Measurements from ENCODE around the gene ADAM15. TPM values are rescaled to one million over a fixed set of nuclear protein-coding genes. Genes with fewer than 3 reads are reported as not detected.

The ADAM15 gene
- total RNA-seq, 1 donor from 2014 or later = 68.3 TPM

GRCh38 chr1:155049651-155050559, 1.2 kb upstream of the ADAM15 start:
- Histone ChIP-seq H3K9ac (ENCODE audit: low read length) (peak overlapping the region; percentile 74), H3K27ac (ENCODE audit: low read depth, low read length) (peak overlapping the region; percentile 5)
- H3K4me1 Mint-ChIP-seq (ENCODE audit: low read depth, unreplicated experiment) = peaks cover 25% of the 10 kb centered on the region

GRCh38 chr1:155051342-155051776, 243 bp downstream of the ADAM15 start:
- peak overlapping the region; percentile 70 for H3K4me3 ChIP-seq (ENCODE audit: insufficient read depth, low read depth, low read length)
- H2AFZ ChIP-seq (ENCODE audit: low read depth, low read length) = peak overlapping the region; percentile 93
- H3K36me3 ChIP-seq (ENCODE audit: insufficient read depth, low read length) = no peaks in the 10 kb centered on the region
- H4K20me1 ChIP-seq (ENCODE audit: insufficient read depth, low read length) = peaks cover 6% of the 10 kb centered on the region
- peak overlapping the region; percentile 93 for H3K4me2 ChIP-seq (ENCODE audit: low read length)
- peak overlapping the region; percentile 18 for H3K27ac ChIP-seq (ENCODE audit: low read depth, low read length)
- no peaks in the 10 kb centered on the region for H3K9me3 ChIP-seq (ENCODE audit: insufficient read depth, low read depth, low read length)
- peaks cover 22% of the 10 kb centered on the region for H3K4me1 ChIP-seq (ENCODE audit: insufficient read depth, low read length)
- TF ChIP-seq CTCF (IDR thresholded peaks at IDR 0.05; ENCODE audit: insufficient read depth, low read depth, low read length) (no peak), EZH2 (IDR thresholded peaks at IDR 0.05; ENCODE audit: insufficient read depth, low read length) (no peak)
- peaks cover 20% of the 10 kb centered on the region for H3K4me1 Mint-ChIP-seq (ENCODE audit: low read depth, unreplicated experiment)
- H3K9ac ChIP-seq (ENCODE audit: low read length) = peak overlapping the region; percentile 72
- no peak for DNase-seq (ENCODE audit: low read depth)
- H3K27me3 ChIP-seq (ENCODE audit: insufficient read depth, low read length) = no peaks in the 10 kb centered on the region
- FAIRE-seq = no peak
- no peak overlapping the region for H3K27ac Mint-ChIP-seq (ENCODE audit: unreplicated experiment)
- no peaks in the 10 kb centered on the region for H3K9me3 Mint-ChIP-seq (ENCODE audit: unreplicated experiment)
- no peaks in the 10 kb centered on the region for H3K27me3 Mint-ChIP-seq (ENCODE audit: low read depth, unreplicated experiment)
- peak overlapping the region; percentile 79 for H3K4me3 Mint-ChIP-seq (ENCODE audit: unreplicated experiment)
- no peaks in the 10 kb centered on the region for H3K79me2 ChIP-seq (ENCODE audit: insufficient read depth, low read length)
- H3K36me3 Mint-ChIP-seq (ENCODE audit: low read depth, unreplicated experiment) = peaks cover 8% of the 10 kb centered on the region

More at GRCh38 chr1:155049651-155050559, 1.2 kb upstream of the ADAM15 start:
- H3K9me3 Mint-ChIP-seq (ENCODE audit: unreplicated experiment) = no peaks in the 10 kb centered on the region
- H3K27ac Mint-ChIP-seq (ENCODE audit: unreplicated experiment) = peak overlapping the region; percentile 91
- Histone ChIP-seq H4K20me1 (ENCODE audit: insufficient read depth, low read length) (peaks cover 9% of the 10 kb centered on the region), H3K36me3 (ENCODE audit: insufficient read depth, low read length) (no peaks in the 10 kb centered on the region), H3K4me3 (ENCODE audit: insufficient read depth, low read depth, low read length) (peak overlapping the region; percentile 64), H3K27me3 (ENCODE audit: insufficient read depth, low read length) (no peaks in the 10 kb centered on the region), H3K9me3 (ENCODE audit: insufficient read depth, low read depth, low read length) (no peaks in the 10 kb centered on the region), H2AFZ (ENCODE audit: low read depth, low read length) (peak overlapping the region; percentile 98), H3K4me1 (ENCODE audit: insufficient read depth, low read length) (peaks cover 32% of the 10 kb centered on the region), H3K79me2 (ENCODE audit: insufficient read depth, low read length) (no peaks in the 10 kb centered on the region), H3K4me2 (ENCODE audit: low read length) (peak overlapping the region; percentile 93)
- H3K4me3 Mint-ChIP-seq (ENCODE audit: unreplicated experiment) = peak overlapping the region; percentile 88
- H3K36me3 Mint-ChIP-seq (ENCODE audit: low read depth, unreplicated experiment) = no peaks in the 10 kb centered on the region
- FAIRE-seq (no peak), DNase-seq (ENCODE audit: low read depth) (peak; percentile 31)
- TF ChIP-seq CTCF (IDR thresholded peaks at IDR 0.05; ENCODE audit: insufficient read depth, low read depth, low read length) = no peak
- H3K27me3 Mint-ChIP-seq (ENCODE audit: low read depth, unreplicated experiment) = no peaks in the 10 kb centered on the region

Measured in astrocyte (in vitro differentiated cells and primary cell).